GM19397 (cell line): ENCODE data around the gene PRM2.
"Not testable (repeated sequence)": the region's sequence is repeated elsewhere in the genome, so short reads cannot be mapped to it uniquely, and the experiment has no call there.

Source experiments
- ATAC-seq: cut with Tn5 transposase; IDR thresholded peaks from one replicate; pipeline ENCODE4 v1.9.1; 2021; ENCODE audit warnings: mild to moderate bottlenecking, moderate library complexity; ENCODE audit not compliant: unreplicated experiment

The PRM2 gene

DNA sequence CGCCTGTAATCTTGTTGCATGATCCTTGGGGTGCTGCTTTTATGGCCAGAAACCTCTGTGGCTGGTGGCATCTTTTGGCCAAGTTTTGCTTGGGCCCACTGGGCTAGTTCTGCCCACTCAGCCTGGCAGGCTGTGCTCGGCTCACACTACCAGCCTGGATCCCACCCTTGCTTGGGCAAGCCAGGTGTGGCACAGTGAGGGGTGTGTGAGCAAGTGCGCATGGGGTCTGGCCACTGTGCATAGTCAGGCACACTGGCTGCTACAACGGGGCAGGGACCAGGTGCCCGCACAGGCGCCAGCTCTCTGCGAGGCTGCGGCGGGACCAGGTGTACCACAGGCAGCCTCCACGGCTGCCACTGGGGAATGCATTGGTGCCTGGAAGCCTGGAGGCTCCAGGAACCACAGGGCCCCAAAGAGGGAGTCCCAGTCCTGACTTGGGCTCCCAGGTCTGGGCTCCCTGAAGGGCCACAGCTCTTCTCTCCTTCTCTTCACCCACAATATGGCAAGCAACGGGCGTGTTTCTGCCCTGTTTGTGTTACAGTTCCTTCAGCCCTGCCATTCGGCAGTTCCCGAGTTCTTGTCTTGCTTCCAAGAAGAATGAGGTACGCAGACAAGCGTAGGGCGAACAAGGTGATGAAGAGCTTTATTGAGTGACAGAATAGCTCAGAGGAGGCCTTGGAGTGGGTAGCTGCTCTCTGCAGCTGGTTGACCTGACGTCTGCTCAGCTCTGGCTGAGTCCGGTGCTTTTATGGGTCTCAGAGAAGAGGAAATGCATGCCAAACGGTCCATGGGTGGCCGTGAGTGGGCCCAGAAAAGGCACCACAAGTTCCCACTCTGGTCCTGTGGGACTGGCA, 31.6 kb upstream of the PRM2 start:
- ATAC-seq = no peak

DNA sequence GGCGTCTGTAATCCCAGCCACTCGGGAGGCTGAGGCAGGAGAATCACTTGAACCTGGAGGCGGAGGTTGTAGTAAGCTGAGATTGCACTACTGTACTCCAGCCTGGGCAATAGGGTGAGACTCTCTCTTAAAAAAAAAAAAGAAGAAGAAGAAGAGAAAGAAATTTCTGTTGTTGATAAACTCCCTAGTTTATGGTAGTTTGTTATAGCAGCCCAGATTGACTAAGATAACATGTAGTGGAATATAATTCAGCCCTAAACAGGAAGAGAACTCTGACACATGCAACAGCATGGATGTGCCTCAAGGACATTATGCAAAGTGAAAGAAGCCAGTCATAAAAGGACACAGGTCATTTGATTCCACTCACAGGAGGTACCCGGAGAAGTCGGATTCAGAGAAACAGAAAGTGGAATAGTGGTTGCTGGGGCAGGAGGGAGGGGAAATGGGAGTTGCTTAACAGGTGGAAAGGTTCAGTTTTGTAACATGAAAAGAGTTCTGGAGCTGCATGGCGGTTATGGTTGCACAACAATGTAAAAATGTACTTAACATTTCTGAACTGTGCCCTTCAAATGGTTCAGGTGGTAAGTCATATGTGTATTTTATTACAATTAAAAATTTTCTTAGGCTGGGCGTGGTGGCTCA, 30.8 kb upstream of the PRM2 start:
- ATAC-seq = no peak

DNA sequence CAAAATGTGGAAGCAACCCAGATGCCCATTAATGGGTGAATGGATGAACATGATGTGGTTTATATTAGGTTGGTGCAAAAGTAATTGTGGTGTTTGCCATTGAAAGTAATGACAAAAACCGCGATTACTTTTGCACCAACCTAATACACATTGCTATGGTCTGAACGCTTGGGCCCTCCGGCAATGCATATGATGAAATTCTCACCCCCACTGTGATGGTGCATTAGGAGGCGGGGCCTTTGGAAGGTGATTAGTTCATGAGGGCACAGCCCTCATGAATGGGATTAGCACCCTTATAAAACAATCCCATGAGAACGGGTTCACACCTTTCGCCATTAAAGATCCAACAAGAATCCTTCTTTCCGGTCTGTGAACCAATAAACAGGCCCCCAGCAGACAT, 30.1 kb upstream of the PRM2 start:
- no peak for ATAC-seq

DNA sequence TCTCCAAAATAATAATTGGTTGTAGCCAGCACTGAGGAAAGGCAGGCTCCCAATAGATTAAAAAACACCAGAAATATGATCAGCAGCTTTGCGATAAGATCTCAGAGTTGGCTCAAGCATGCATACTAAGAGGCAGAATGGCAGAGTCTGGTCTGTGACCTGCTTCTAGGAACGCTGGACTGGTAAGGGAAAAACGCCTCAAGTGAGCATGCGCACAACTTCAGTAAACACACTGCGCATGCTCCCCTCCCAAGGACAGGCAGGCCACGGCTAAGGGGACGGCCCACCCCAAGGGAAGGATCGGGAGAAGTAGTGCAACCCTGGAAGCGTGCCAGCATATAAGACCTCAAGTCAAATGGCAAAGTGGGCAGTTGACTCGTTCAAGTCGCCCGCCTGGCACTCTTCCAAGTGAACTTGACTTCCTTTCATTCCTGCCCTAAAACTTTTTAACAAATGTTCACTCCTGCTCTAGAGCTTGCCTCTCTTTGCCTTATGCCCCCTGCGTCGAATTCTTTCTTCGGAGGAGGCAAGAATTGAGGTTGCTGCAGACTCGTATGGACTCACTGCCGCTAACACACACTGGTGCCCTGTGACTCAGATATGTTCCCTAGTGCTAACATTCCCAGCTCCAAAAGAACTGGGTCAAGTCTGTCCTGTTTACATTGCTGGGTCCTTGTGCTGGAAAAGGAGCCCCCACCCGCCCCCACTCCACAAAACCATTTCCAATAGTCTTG, 27.3 kb upstream of the PRM2 start:
- ATAC-seq = no peak

DNA sequence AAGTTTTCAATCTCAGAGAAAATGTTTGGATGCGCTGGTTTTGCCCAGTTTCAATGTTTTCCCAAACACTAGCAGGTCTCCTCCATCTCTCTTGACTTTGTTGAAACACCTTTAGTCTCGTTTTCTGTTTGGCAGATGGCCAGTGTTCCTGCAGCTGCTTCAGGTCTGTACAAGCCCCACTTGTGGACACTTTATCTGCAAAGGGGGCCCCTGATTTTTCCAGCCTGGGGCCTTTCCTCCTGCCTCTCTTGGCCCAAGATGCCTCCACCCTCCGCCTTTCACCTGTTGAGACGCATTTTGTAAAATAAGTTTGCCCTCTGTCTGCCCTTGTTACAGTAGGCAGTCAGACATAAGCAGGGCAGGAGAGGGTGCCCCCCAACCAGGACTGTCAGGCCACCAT, 26.7 kb upstream of the PRM2 start:
- no peak for ATAC-seq

DNA sequence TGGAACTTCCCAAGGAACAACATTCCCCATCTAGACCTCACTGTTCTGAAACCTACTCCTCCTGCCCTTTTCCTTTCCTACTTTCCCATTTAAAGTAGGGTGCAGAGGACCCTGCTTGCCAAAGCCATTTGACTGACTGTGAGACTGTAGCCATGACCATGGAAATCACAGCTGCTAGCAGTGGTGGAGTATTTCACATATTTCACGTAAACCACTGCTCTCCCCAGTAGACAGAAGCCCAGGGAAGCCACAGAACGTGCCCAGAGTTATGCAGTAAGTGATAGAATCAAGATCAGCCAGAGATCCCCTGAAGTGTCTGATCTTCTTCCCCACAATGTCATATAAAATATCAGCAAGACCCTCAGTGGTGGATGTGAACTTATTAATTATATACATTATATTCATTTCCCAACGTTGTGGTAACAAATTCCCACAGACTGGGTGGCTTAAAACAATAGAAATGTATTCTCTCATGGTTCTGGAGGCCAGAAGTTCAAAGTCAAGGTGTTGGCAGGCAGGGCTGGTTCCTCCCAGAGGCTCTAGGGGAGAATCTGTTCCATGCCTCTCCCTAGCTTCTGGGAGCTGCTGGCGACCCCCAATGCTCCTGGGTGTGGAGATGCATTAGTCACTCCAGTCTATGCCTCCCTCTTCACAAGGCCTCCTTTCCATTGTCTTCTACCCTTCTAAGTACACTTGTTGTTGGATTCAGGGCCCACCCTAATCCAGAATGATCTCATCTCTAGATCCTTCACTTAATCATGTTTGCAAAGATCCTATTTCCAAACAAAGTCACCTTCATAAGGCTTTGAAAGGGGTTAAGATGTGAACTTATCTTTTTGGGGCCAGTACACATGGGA, 25.6 kb upstream of the PRM2 start:
- no peak for ATAC-seq

DNA sequence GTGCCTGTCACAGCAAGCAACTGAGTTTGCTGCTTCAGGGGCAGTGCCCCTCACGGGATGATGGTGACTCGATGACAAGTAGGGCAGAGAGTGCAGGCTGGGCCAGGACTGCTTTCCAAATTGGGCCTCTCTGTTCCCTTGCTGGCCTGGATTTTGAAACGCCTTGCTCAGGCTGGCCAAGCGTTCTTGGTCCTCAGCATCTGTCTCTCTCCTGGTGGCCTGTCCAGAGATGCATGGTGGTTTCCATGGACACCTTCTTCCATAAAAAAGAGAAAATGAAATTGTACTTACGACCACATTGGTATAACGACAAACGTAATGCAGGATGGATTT, 24.2 kb upstream of the PRM2 start:
- ATAC-seq = no peak

DNA sequence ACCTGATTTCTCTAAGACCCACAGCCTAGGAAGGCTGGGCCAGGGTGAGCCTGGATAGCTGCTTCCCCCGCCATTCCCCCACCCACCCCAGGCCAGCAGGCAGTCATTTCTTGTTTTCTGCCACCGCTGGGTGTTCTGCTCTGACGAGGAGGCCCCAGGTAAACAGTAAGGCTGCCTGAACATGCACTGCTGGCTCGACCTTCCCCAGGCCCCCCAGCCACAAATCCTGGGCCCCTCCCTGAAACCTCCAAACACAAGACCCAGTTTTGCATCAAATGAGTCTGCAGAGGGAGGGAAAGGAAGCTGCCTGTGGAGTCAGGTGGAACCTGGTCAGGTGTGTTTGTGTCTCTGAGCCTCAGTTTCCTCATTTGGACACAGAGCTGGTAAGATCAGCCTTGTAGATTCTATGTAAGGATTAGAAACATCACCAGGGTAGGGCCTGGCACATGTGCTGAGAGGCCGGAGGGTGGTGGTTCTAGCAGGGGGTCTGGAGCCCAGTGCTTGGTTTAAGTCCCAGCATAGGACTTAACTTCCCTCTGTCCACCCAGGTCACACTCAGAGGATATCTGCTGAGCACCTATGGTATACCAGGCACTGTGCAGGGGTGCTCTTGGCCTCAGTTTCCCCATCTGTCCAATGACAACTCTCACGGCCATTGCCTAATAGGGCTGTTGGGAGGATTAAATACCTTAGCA, 23.7 kb upstream of the PRM2 start:
- ATAC-seq = no peak

DNA sequence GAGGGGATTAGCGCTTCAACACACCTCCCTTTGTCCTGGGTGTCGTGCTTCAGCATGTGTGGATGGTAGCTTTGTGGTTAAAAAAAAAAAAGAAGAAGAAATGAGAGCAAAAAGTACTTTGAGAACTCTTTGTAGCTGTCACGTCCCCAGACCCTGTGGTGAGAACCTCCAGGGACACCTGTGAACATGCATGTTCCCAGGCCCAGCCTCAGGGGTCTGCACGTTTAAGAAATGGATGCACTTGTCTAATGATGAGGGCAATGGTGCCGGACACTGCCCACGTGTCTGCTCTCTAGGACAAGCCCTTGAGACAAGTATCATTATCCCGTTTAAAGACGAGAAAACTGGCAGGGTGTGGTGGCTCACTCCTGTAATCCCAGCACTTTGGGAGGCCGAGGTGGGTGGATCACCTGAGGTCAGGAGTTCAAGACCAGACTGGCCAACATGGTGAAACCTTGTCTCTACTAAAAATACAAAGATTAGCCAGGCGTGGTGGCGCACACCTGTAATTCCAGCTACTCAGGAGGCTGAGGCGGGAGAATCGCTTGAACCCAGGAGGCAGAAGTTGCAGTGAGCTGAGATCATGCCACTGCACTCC, 22.8 kb upstream of the PRM2 start:
- ATAC-seq = not testable (repeated sequence)

DNA sequence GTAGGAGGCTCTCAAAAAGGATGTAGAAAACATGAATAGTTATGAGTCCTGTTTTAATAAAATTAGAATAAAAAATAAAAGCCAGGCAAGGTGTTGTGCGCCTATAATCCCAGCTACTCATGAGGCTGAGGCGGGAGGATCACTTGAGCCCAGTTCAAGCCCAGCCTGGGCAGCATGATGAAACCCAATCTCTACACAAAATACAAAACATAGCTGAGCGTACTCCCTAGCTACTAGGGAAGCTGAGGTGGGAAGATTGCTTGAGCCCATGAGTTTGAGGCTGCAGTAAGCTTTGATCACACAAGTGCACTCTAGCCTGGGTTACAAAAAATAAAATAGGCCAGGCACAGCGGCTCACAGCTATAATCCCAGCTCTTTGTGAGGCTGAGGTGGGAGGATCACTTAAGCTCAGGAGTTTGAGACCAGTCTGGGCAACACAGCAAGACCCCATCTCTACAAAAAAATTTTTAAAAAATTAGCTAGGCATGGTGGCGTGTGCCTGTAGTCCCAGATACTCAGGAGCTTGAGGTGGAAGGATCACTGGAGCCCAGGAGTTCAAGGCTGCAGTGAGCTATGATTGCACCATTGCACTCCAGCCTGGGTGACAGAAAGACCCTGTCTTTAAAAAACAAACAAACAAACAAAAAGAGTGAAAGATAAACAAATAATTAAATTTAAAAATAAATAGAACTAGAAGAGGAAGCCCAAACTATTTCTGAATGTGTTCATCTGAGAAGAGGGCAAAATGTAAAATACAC, 22.0 kb upstream of the PRM2 start:
- ATAC-seq = no peak

DNA sequence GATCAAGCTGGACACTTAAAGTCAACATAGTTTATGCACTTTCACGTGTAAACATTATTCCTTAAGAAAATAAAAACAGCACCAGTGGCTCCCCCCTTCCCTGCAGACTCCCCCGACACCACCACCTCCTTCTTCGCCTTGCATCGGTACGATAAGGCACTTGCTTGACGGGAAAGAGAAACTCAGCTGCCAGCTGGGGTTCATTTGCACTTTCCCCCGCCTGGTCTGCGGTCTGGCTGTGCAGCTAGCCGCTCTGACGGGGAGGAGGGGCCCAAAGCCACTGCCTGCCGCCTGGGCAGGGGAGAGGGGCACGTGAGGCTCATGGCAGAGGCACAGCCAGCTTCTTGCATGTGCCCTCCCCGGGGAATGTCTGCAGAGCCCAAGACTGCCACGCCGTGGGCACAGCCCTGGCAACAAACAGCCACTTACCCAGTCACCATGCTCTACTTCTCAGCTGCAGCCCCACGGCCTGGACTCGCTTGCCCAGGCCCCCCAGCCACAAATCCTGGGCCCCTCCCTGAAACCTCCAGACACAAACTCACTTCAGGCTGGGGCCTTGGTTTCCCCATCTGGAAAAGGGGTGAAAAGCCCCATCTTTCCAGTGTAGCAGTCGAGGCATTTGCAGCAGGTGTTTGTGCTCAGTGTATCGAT, 21.3 kb upstream of the PRM2 start:
- ATAC-seq = peak; percentile 85

DNA sequence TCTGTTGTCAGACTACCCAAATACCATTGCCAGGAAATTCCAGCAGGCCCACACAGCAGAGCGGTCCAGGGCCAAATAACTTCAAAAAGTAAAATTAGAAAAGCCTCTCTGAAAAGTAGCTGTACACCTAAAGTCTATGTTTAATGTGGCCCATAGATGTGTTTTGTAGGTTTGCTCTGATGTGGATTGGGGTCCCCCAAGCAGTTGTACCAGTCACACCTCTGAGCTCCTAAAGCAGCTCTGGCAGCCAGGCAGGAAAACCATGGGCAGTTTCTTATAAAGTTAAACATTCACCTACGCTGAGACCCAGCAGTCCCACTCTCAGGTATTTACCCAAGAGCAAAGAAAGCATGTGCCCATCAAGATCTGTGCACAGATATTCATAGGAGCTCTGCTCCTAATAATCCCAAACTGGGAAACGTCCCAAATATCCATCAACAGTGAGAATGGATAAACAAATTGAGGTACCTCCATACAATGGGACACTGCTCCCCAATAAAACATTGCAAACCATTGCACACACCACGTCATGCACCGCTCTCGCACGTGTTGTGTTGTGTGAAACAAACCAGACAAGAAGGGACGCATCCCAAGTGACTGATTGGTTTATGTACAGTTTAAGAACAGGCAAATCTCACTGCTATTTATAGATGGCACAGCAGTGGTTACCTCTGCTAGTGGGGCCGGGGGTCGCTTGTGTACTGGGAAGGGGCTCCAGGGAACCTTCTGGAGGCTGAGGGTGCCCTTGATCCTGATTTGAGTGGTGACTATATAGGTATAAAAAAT, 20.6 kb upstream of the PRM2 start:
- ATAC-seq = peak; percentile 16

DNA sequence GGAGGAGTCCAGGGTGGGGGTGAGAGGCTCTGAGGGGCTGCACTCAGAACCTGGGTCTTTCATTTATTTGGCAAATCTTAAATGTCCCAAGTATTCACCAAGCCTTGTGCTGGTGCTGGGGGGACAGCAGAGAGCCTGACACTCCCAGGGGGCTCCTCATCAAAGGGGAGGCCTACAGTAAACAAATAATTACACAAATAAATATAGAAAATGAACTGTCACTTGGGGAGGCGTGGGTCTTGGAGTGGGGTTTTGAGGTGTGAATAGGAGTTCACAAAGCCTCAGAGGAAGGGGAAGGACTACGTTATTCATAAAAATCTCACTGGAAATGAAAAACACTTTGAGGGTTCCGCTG, 20.0 kb upstream of the PRM2 start:
- ATAC-seq = no peak

DNA sequence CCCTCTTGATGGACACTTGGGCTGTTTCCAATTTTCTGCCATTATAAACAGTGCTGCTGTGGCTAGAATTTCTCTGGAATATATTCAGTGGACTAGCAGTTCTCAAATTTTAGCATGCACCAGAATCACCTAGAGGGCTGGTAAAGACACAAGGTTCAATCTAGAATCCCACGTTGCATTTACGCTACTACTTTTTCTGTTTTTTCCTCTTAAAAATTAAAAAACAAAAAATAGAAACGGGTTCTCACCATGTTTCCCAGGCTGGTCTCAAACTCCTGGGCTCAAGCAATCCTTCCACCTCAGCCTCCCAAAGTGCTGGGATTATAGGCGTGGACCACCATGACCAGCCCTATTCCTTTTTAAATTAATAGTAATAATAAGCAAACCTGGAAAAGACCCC, 19.4 kb upstream of the PRM2 start:
- ATAC-seq = no peak

DNA sequence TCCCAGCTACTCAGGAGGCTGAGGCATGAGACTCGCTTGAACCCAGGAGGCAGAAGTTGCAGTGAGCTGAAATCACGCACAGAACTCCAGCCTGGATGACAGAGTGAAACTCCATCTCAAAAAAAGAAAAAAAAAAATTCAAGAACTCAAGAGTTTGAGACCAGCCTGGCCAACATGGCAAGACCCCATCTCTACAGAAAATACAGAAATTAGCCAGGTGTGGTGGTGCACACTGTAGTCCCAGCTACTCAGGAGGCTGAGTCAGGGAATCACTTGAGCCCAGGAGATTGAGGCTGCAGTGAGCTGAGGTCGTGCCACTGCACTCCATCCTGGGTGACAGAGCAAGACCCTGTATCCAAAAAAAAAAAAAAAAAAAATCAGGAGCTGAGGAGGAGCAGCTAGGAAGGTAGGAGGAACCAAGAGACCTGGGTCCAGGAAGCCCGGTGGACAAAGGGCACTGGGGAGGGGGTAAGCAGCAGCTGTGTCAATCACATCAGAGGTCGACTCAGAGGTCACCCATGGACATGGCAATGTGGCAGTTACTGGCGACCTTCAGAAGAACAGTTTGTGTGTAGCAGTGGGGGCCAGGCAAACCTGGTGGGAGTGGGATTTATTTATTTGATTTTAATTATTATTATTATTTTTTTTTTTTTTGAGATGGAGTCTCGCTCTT, 15.9 kb upstream of the PRM2 start:
- no peak for ATAC-seq

DNA sequence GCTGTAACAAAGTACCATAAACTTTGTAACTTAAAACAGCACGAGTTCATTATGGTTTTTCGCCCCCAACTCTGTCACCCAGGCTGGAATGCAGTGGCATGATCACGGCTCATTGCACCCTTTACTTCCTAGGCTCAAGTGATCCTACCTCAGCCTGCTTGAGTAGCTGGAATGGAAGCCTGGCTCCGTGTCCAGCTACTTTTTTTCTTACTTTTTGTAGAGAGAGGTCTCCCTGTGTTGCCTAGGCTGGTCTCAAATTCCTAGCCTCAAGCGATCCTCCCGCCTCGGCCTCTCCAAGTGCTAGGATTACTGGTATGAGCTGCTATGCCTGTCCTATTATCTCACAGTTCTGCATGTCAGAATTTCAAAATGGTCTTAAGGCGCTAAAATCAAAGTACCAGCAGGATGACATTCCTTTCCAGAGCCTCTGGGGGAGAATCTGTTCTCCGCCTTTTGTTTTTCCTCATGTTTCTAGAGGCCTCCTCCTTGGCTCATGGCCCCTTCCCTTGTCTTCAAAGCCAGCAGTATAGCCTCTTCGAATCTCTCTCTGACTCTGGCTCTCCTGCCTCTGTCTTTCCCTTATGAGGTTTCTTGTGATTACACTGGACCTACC, 14.9 kb upstream of the PRM2 start:
- no peak for ATAC-seq
